Psoas muscle (tissue), 8 donors: Measurements from ENCODE around the gene DNMBP. TPM values are rescaled to one million over a fixed set of nuclear protein-coding genes. Genes with fewer than 3 reads are reported as not detected.

Source experiments
- ATAC-seq, 4 donors: fragments of 200-7000 bp; cut with Tn5 transposase; one replicate each; pipeline ENCODE4 v1.9.1; 2020; ENCODE audit warnings: moderate library complexity in 3 of 4, mild to moderate bottlenecking in 2 of 4
- DNase-seq, 2 donors: peaks; one replicate each; pipeline ENCODE4 v3.0.0-alpha.2; 2020
- H3K27ac ChIP-seq: fragments of 200-600 bp; one replicate; pipeline ENCODE4 v1.8.0; 2022
- H3K27me3 ChIP-seq, 3 donors: fragments of 200-600 bp in 1 of 3; one replicate each; pipeline versions ENCODE4 v1.6.1 to v1.8.0; 2013 to 2022; ENCODE audit warnings: low read length in 2 of 3, mild to moderate bottlenecking in 2 of 3, moderate library complexity in 1 of 3; ENCODE audit not compliant: insufficient read depth in 3 of 3
- H3K36me3 ChIP-seq, 2 donors: fragments of 200-600 bp in 1 of 2; one replicate each; pipeline versions ENCODE4 v1.6.1 to v1.8.0; 2013 to 2022; ENCODE audit warnings: low read depth in 1 of 2, mild to moderate bottlenecking in 1 of 2, moderate library complexity in 1 of 2; ENCODE audit not compliant: insufficient read depth in 1 of 2
- H3K4me1 ChIP-seq: fragments of 200-600 bp; one replicate; pipeline ENCODE4 v1.8.0; 2022
- H3K4me3 ChIP-seq: fragments of 200-600 bp; one replicate; pipeline ENCODE4 v1.8.0; 2022; ENCODE audit warnings: mild to moderate bottlenecking
- H3K9me3 ChIP-seq: fragments of 200-600 bp; one replicate; pipeline ENCODE4 v1.8.0; 2022
- CTCF ChIP-seq: fragments of 200-600 bp; IDR thresholded peaks from one replicate; pipeline ENCODE4 v1.8.0; 2022; ENCODE audit warnings: antibody characterized with exemption
- WGBS, 3 donors: extraction: QIAGEN DNeasy Blood & Tissue Kit; methylation state at CpG; one replicate each; pipeline versions ENCODE4 v1.1.6 to v1.1.7; 2013; 5-methylcytosine and 5-hydroxymethylcytosine counted together
- intact Hi-C, 2 donors: fragments of 100-400 bp; cut with DNase I; formaldehyde crosslinking; loops; one replicate each; pipeline versions ENCODE4 v1.11.0 to v1.14.2; 2022
- polyA plus RNA-seq, 3 donors: library from polyadenylated mRNA; stranded (reverse); fragments of 200-250 nt; gene quantifications; one replicate each; pipeline ENCODE4 v1.2.3, GENCODE V29; 2013
- total RNA-seq, 4 donors: library from RNA; stranded (reverse); fragmentation: NEBNext Ultra II Directional in 2 of 4; extraction: Animal tissue kit (Norgen Biotek cat#: 25700) in 2 of 4; gene quantifications; one replicate each; pipeline versions ENCODE4 v1.2.1 to v1.2.4, GENCODE V29; 2021 to 2023
- donor health status: healthy with polysubstance abuse.
- donor health status: DM: no; HTN: no; CAD: no; lungs with moderate emphysema.
- donor health status: Bipolar disorder and iron deficiency.
- donor health status: healthy.
- donor health status: DM: yes; HTN: yes; CAD: no.
- donor health status: DM: no; HTN: no; CAD: no.
- donor health status: DM: no; HTN: no; CAD: no.
- donor health status: DM: yes; HTN: yes; CAD: no.

DNMBP gene
- total and polyA plus RNA-seq, 7 donors = 6.2 to 16.9 (median 11.0) TPM

GRCh38 chr10:99883523-99883922 lies 126.2 kb downstream of the DNMBP start:
- intact Hi-C loops = no loop called here
- H3K27ac ChIP-seq = no peak overlapping the region
- 74 to 83% (median 83%) methylated on average over 2 of the region's 2 CpGs for WGBS, 3 donors
- no peaks in the 10 kb centered on the region for H3K27me3 ChIP-seq
- H3K4me1 ChIP-seq = no peaks in the 10 kb centered on the region
- no peak overlapping the region for H3K4me3 ChIP-seq
- DNase-seq = no peak
- no peak for TF ChIP-seq CTCF
- ATAC-seq = no peak
- H3K36me3 ChIP-seq = peaks cover 10 to 100% of the 10 kb centered on the region in 2 donors
- no peaks in the 10 kb centered on the region for H3K9me3 ChIP-seq

DNA sequence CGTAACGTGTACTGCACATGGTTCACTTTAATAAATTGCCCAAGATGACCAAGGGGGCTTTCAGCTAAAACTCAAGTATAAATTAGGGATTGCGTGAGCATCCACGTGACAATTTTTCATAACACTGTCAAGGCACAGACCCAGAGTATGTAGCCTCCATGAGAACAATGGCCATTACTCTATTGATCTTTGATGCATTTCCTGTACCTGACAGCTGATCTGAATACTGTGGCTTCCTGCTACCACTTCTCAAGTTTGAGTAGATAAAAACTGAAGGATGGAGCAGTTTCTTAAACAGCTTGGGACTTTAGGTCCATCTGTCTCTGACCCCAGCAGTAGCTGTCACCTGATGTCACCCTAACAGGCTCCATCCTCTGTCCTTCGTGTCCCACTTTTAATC lies 128.4 kb downstream of the DNMBP start:
- no peak for TF ChIP-seq CTCF
- WGBS, 3 donors = 92 to 94% (median 93%) methylated on average over 5 of the region's 5 CpGs
- peaks cover 16 to 100% of the 10 kb centered on the region in 2 donors for H3K36me3 ChIP-seq
- H3K27ac ChIP-seq = no peak overlapping the region
- H3K4me1 ChIP-seq = no peaks in the 10 kb centered on the region
- ATAC-seq (no peak), DNase-seq (no peak)
- H3K4me3 ChIP-seq = no peak overlapping the region
- no peaks in the 10 kb centered on the region for H3K9me3 ChIP-seq
- intact Hi-C loops = no loop called here
- H3K27me3 ChIP-seq = no peaks in the 10 kb centered on the region

GRCh38 chr10:99880080-99880835 lies 129.5 kb downstream of the DNMBP start:
- ATAC-seq = peak in 1 of 4 donors; percentile 46
- intact Hi-C loops = no loop called here
- DNase-seq = peak in 1 of 2 donors; percentile 57
- no peak overlapping the region for H3K4me3 ChIP-seq
- H3K27me3 ChIP-seq = no peaks in the 10 kb centered on the region
- H3K36me3 ChIP-seq = peaks cover 16 to 100% of the 10 kb centered on the region in 2 donors
- no peaks in the 10 kb centered on the region for H3K9me3 ChIP-seq
- H3K4me1 ChIP-seq = no peaks in the 10 kb centered on the region
- no peak overlapping the region for H3K27ac ChIP-seq
- no peak for TF ChIP-seq CTCF
- WGBS, 3 donors = 73 to 80% (median 78%) methylated on average over 19 of the region's 19 CpGs

GRCh38 chr10:99875473-99875872 lies 134.3 kb downstream of the DNMBP start:
- ATAC-seq (no peak), DNase-seq (no peak)
- intact Hi-C loops = no loop called here
- Histone ChIP-seq H3K4me1 (peaks cover 7% of the 10 kb centered on the region), H3K9me3 (no peaks in the 10 kb centered on the region), H3K4me3 (no peak overlapping the region), H3K36me3 (peaks cover 6 to 56% of the 10 kb centered on the region in 2 donors), H3K27me3 (no peaks in the 10 kb centered on the region), H3K27ac (no peak overlapping the region)
- WGBS, 3 donors = 91 to 95% (median 92%) methylated on average over 5 of the region's 5 CpGs
- TF ChIP-seq CTCF = no peak
